Activated T-cell treated with anti-CD3 and anti-CD28 coated beads for 1 hour (primary cell): ENCODE data around the gene NUP62.

Experiments used
- DNase-seq: peaks from one replicate; pipeline ENCODE4 v3.0.0-alpha.2; 2020; ENCODE audit warnings: low read depth

The NUP62 gene

DNA sequence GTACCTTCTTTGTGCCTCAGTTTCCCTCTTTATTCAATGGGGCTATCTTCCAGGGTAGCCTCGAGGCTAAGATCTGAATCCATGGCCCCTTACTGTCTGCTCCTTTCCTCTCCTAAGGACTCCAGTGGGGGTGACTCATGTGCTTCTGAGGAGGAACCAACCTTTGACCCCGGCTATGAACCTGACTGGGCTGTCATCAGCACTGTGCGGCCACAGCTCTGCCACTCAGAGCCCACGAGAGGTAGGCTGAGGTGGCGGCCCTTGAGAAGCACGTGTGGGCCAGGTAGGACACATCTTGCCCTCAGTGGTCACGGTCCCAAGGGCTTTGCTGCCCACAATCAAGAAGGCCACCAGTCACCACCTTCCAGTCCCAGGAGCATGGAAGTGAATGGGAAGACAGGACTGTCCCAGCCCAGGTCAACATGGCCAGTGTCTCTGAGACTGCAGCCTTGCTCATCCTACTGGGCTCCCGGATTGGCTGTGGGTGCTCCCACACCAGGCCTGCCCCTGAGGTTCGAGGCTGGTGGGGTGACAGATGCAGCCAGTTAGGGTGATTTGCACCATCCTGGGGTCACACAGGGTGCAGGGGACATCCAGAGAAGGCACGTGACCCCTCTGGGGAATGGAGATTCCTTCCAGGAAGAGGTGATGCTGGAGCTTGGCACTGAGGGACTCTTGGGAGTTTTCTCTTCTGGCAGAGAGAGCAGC, 49.0 kb downstream of the NUP62 start:
- DNase-seq: no peak

DNA sequence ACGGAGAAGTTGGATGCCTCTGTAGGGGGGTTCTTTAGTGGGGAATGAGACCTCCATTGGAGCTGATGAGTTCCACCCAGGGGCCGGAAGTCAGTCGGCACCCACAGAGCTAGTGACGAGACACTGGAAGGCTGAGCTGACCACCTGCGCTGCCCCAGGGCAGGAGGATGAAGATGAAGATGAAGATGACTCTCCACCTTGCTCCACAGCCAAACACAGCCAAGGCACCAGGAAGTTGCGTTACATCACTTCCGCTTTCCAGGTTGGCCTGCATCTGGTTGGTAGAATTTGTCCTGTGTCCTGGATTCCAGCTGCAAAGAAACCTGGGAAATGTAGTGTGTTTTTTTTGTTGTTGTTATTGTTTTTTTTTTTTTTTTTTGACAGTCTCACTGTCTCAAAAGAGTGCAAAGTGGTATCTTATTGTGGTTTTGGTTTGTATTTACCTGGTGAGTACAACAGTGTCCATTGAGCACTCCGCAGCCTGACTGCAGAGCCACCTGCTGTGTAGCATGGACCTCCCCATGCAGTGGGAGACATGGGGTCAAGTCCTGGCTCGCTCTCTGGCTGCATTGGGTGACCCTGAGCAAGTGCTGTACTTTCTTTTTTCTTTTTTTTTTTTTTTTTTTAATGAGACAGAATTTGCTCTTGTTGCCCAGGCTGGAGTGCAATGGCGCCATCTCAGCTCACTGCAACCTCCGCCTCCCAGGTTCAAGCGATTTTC, 49.9 kb downstream of the NUP62 start:
- no peak for DNase-seq

DNA sequence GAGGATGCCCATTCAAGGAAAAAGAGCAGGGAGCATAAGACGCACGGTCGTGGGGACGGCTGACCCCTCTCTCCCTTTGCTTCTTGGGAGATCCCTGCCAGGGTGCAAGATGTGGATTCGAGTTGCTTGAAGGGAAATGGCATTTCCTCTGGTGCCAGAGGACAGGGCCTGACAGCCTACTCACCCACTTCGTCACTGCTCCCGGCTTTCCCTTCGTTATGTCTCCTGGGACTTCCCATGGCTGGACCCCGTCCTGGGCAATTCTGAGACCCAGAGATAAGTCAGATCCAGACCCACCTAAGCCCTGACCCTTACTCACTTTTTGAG, 50.6 kb downstream of the NUP62 start:
- no peak for DNase-seq

DNA sequence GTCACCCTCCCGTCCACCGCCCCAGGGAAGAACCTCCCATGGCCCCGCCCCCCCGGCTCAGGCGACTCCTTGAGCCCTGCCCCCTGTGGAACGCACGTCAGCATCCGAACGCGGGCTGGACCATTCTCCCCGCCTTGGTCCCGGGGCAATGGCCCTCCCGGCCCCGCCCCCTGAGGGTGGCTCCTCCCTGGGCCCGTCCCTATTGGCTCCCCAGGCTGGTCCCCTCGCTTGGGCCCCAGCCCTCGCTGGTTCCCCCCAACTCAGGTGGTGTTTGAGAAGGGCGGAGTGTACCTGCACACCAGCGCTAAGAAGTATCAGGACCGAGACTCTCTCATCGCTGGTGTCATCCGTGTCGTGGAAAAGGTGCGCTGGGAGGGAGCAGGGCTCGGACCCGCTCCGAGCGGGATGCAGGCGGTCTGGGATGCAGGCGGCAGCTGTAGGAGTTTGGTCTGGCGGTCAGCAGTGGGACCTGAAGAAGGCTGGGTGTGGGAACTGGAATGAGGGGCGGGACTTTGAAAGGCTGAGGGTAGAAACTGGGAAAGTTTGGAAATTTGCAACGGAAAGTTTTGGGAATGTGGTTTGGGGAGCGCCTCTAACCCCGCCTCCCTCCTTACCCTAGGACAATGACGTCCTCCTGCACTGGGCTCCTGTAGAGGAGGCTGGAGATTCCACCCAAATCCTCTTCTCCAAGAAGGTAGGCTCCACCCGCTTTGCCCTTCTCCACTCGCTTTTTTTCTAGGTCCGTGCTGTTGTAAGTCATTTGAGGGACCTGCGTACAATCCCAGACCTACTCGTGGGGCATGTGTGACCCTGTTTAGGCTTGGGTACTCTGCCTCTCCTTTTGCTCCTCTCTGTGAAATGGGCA, 51.2 kb downstream of the NUP62 start:
- peak; percentile 98 for DNase-seq

DNA sequence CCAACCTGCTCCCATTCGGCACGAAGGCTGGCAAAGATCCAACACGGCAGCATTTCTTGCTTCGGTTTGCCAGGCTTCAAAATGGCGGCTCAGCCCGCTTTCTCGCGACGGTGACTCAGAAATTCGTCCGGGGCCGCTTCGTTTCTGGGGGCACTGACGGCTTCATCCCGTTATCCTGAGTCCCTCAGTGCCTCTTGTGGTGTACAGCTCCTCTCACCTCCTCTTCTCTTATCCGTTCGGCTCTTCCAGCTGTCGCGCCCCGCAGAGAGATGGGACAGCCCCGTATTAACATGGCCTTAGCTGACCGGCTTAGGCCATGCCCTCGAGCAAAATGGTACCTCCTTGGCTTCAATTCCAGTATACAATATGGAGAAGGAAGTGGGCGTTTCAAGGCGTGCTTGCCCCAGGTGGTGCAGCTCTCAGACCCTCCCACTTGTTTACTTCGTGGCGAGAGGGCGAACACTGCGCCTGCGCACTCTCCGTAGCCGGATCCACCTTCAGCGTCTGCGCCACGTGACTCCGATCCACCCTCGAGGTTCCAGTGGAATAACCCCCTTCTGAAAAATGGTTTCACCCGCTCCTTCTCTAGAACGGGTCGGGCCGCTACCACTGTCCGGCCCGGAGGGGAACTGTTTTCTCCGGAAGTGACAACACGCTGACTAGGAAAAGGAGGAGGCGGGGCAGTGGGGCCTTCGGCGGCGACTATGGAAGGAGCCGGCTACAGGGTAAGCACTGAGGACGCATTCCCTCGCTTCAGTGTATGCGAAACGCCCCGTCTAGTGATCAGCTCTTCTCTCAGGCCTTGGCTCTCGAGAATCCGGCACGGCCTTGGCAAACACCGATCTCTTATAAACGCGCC, 52.1 kb downstream of the NUP62 start, which contains the start of the genes AKT1S1 and TBC1D17:
Gene AKT1S1 (minus strand): TSS at position 336 of the 859 bp plus-strand sequence. CDS start 4,060 bp downstream, outside the sequence.
Gene TBC1D17 (plus strand): TSS at position 683 of the 859 bp plus-strand sequence. CDS start 22 bp downstream, at position 705.
- DNase-seq: peak; percentile 95

DNA sequence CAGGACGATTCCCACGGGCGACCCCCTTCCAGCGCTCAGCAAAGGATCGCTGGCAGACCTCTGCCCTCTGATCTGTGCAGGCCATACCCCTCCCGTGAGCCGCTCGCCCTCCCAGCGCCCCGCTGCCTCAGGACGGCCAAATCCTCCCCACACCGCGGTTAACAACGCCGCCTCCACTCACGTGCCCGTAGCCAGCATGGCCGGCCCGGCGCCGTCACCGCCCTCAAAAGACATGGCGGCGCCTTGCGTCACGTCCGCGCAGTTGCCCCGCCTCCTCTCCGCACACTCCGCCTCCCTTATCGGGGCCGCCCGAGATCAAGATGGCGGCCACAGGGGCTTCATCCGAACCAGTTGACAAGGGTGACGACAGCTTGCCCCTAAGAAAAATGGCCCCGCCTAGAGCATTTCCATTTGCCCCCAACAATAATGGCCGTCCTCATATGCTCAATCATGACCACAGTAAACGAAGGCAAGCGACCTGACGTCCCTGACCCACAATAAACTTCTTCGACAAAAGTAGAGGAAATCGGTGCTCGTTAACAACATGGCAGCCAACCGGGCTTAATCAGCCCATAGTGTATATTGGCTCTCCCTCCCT, 52.8 kb downstream of the NUP62 start:
- peak; percentile 96 for DNase-seq

DNA sequence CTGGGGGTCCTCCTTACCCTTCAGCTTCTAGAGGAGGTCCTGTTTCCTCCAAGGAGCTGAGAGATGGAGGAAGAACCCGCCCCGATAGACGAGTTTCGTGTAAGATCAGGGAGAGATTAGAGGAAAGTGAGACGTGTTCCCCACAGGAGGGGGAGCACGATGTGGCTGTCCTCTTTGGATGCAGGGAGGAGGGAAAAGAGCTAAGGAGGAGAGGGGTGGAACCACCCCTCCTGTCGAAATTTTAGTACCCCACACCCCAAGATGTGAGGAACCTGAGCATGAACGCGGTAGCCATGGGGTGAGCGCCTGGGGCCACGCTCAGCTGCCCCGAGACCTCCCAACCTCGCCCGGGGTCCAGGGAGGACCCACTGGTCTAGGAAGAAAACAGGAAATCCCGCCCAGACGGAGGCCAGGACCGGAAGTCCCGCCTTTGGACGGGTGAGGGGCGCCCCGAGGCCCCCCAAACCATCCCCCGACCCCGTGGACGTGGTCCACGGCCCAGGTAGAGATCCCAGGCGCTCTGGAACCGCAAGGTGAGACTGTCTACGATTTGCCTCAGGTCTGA, 53.4 kb downstream of the NUP62 start:
- peak; percentile 42 for DNase-seq

DNA sequence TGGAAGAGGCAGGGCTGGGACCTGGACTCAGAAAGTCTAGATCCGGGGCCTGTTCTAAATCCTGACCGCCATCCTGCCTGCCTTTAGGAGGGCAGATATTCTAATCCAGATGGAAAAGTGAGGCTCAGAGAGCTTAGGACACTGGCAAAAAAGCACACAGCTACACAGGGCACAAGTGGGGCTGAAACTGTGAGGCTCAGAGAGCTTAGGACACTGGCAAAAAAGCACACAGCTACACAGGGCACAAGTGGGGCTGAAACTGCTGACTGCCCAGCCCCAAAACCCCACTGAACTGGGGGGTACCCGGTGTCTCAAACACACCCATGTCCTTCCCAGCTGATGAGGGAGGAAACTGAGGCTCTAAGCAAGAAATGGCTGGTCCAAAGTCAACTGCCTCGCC, 54.1 kb downstream of the NUP62 start:
- no peak for DNase-seq

DNA sequence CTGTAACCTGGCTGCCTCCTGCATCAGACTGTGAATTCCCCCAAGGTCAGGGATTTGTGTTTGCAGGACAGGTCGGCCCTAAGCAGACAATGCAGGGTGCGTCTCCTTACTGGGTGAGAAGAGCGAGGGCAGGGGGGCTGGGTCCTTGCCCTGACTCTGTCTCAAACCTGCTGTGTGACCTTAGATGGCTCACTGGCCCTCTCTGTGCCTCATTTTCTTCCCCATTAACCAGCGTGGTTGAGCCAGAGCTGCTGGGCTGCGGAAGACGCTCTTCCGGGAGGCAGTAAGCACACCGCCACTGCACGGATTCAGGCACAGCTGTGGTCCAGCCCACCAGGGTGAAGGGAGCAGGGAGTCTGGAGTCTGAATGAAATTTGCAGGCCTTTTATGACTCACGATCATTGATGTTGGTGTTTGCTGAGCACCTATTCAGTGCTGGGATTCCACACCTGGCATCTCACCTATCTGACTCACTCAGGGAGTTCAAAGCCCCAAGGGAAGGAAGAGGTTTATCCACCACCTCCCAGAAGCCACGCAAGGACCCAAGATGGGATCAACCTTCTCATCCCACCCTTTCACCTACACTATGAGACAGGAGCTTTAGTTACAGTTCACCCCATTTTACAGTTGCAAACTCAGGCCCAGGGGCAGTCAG, 54.7 kb downstream of the NUP62 start:
- DNase-seq: no peak

DNA sequence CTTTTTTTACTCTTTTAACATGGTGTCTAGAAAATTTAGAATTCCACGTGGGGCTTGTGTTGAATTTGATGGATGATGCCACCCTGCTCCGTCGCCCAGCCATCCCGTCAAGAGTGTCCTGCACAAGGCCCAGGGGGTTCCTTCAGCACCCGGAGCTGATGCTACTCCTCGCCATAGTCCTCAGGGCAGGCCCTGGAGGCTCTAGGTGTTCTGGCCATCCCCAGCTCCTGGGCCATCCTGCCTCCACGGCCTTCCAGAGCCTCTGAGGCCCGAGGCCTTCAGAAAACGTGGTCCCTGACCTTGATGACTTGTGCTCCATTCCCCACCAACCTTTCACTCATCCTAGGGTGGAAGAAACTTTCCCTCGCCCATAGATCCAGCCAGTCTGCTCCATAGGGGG, 55.5 kb downstream of the NUP62 start:
- no peak for DNase-seq

DNA sequence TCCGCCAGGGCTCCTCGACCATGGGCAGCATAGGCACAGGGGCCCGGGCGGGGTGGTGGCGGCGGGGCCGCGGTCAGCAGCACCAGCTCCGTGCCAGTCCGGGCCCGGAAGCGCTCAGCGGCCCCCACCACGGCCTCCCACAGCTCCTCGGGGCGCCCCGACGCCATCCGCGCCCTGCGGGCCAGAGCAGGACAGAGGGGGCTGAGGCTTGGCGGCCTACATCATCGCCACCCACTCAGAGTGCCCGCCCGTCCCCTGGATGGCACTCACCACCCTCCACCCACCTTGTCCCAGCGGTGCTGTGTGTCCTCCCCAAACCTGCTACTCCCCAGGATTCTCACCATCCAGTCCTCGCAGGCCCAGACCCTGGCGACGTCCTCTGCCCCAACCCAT, 56.2 kb downstream of the NUP62 start:
- no peak for DNase-seq

DNA sequence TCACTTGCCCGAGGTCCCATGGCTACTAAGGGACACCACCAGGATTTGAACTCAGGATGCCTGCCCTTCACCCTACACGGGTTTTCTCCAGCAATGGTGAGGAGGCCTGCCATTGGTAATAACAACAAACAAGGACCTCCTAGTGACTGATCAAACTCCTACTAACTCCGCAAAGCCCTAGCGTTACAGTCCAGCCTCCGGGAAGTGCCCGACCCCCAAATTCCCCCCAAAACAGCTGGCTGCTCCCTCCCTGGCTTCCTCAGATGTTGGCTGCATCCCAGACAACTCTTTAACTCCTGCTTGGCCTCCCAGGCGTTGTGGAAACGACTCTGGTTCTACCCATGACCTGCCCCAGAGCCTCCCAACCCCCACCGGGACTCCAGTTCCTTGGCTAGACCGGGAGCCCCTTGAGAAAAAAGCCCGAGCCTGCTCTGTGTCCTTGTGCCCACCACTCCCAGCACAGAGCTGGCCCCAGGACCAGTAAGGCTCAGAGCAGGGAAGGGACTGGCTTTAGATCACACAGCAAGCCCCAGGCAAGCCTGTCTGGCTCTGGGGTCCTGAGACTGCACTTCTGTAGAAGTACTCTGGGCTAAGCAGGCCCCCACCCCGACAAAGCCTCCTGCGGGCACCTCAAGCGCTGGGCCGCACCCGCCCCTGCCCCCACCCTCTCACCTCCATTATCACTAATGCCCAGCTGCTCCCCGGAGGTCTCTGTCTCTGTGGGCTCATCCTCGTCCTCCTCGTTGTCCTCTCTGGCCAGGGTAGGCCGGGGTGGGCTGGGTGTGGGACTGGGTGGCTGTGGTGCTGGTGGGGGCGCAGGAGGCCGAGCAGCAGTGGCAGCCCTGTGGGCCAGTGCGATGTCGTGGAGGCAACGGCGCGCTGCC, 56.8 kb downstream of the NUP62 start:
- no peak for DNase-seq

DNA sequence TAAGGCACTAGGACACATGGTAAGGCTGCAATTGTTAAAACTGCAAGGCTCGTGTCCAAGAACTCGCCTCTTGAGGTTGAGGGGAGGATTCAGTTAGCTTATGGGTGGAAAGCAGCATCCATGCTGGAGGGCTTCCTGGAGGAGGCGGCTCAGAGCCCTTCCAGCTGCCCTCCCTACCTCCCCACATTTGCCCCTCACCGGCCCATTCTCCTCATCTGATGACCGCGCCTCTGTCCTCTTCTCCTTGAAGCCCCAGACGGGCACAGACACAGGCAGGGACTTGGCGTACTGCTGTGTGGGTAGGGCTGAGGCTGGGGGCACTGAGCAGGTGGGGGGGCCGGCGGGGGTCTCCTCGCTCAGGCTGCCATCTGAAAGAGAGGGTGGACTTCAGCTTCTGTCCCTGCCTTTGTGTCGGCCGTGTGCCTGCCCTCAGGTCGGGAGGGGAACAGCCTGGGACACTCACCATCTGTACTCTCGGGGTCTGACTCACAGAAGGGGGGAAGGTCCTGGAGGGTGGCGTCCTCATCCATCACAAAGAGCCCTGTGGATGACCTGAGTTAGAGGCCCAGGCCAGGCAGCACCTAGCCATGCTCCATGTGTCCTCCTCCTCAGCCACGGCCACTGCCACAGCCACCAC, 57.8 kb downstream of the NUP62 start:
- no peak for DNase-seq

DNA sequence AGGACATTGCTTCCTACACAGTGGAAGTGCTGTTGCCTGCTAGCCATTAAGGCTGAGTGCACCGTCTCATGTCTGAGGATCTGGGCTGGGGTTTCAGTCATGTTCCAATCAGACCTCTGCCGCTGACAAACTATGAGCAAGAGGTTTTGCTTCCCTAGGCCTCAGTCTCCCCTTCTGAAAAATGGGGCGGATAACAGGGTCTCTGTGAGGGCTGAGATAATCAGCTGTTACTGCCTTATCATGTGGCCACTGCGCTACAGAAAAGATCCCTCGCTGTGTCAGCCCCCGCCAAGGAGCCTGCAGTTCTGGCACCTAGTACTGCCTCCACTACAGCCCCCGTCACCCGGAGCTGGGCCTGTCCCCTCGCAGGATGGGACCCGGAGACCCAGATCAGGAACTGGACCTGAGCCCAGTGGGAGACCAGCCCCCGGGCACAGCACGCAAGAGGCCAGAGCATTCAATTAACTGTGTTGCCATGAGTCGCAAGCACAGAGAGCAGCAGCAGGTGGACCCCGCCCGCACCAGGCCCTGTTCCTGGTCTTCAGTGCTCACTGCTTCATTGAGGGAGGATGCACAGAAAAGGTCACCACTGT, 58.9 kb downstream of the NUP62 start:
- no peak for DNase-seq

DNA sequence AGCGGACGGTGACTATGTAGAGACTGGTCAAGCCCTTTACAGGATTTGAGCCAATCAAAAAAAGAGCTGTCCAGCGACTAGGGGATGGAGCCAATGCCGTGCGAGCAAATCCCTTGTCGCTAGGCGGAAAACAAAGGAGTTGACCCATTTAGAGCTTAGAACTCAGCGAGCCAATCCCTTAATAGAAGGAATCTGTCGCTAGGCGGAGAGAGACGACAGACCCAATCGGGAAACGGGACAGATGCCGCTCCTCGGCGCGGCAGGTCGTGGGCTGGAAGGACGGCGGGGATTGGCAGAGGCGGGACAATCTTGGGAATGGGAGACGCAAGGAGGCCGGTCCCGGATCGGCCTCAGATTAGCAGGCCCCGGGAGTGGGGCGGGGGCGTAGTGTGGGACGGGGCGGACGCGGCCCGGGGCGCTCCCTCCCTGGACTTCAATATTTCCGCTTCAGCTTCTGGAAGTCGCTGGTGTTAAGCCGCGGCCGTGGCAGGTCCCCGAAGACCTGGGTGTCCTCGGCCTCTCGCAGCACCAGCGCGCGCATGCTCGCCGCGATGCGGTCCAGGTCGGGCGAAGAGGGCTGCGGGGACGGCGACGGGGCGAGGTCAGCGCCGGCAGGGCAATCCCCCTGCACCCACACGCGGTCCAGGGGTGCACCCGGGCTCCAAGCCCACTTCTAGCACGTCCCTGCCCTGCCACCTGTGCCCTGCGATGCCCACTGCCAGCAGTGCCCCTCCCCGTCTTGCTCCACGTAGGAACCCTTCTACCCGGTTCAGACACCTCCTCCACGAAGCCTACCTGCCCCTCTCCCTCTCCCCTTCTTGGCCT, 59.6 kb downstream of the NUP62 start:
- DNase-seq: peak; percentile 81

DNA sequence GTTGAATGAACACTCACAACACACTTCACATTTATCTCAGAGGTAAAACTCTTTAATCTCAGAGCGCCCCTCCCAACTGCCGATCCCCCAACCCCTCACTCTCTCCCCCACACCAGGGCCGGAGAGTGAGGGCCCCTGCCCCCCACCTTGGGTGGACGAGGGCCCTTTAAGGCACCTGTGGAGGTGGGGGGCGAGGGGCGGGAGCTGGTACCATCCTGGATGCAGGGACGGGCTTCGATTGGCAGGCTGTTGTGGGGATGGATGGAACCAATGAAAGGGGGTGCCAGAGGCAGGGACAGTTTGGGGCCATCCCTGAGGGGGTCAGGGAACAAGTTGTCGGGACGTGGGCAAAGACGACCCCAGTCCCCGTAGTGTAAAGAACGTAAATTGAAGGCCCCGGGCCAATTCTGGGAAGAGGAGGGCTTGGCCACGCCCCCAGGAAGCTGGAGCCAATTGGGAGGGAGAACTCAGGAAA, 60.3 kb downstream of the NUP62 start:
- DNase-seq: no peak
